Measurements from ENCODE around the gene FAM199X. TPM values are rescaled to one million over a fixed set of nuclear protein-coding genes. Genes with fewer than 3 reads are reported as not detected.
A peak's percentile ranks its signal among the peaks of the same experiment; 100 is the strongest.

Gene FAM199X
- 10 to 100 TPM in 1 of 6 experiments, 1 to 10 TPM in 5; 6.3 to 11.3 (median 7.7) TPM for total RNA-seq
- long read RNA-seq, result 0 reads

DNA sequence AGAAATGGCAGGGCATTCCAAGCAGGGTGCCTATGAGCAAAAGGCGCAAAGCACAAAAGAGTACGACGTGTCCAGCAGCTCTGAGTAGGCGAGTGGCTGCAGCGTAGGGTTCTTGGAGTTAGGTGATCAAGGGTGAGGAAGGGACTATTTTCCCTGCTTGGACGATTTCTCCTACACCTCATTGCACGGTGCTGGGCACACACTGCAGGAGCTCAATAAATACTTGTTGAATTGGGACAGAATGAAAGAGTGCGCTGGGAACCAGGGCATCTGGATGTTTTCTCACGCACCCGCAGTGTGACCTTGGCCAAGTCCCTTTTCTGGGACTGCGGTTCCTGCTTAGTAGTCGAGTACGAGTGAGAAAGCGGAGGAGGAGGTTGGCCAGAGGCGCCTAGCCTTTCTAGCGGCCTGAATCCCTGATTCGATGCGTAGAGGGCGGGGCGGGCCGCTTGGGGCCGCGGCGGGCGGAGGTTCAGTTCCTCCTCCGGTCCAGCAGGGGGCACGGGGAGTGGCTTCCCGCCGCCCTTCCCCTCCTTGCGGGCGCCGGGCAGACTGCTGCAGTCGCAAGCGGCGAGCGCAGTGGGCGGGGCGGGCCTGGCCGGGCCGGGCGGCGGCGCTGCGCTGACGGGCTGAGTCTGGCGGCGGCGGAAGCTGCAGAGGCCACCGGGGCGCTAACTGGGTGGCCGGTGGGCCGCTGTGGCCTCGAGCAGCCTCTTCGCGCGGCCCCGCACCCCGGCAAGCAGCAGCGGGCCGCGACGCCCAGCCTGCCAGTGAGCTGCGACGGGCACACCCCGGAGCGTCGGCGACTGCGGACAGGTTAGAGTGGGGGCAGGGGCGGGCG is at the start of gene FAM199X:
Gene FAM199X (plus strand): TSS at position 560 of the 841 bp plus-strand sequence. CDS start 333 bp downstream, outside the sequence.
- Histone ChIP-seq H3K27ac (peak within 1 kb of the TSS; percentile 34 to 77 (median 75)), H3K27me3 (no peaks in the 10 kb centered on the region), H3K36me3 (no peaks in the 10 kb centered on the region), H3K9me3 (no peaks in the 10 kb centered on the region), H3K4me1 (no peaks in the 10 kb centered on the region), H3K4me3 (peak within 1 kb of the TSS; percentile 63 to 75 (median 68))
- WGBS (ENCODE audit: insufficient coverage, low coverage, low lambda C conversion rate, missing lambda C conversion rate), result 36% methylated on average over 8 of the region's 71 CpGs
- peak; percentile 98 to 99 (median 99) for ATAC-seq
- peak; percentile 90 to 92 (median 90) for DNase-seq
- TF ChIP-seq, protein P1, sequence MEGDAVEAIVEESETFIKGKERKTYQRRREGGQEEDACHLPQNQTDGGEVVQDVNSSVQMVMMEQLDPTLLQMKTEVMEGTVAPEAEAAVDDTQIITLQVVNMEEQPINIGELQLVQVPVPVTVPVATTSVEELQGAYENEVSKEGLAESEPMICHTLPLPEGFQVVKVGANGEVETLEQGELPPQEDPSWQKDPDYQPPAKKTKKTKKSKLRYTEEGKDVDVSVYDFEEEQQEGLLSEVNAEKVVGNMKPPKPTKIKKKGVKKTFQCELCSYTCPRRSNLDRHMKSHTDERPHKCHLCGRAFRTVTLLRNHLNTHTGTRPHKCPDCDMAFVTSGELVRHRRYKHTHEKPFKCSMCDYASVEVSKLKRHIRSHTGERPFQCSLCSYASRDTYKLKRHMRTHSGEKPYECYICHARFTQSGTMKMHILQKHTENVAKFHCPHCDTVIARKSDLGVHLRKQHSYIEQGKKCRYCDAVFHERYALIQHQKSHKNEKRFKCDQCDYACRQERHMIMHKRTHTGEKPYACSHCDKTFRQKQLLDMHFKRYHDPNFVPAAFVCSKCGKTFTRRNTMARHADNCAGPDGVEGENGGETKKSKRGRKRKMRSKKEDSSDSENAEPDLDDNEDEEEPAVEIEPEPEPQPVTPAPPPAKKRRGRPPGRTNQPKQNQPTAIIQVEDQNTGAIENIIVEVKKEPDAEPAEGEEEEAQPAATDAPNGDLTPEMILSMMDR (IDR thresholded peaks at IDR 0.05), result peak; percentile 67 to 86 (median 79)
- peak; percentile 89 for TF ChIP-seq POLR2A (IDR thresholded peaks at IDR 0.05)
- intact Hi-C loops (cut with DNase I), result no loop called here

- Histone ChIP-seq H3K4me3 (no peak overlapping the region), H3K27me3 (no peaks in the 10 kb centered on the region), H3K27ac (no peak overlapping the region), H3K36me3 (no peaks in the 10 kb centered on the region), H3K4me1 (no peaks in the 10 kb centered on the region), H3K9me3 (no peaks in the 10 kb centered on the region)
- ATAC-seq (no peak), DNase-seq (no peak)
- TF ChIP-seq, protein P1 (IDR thresholded peaks at IDR 0.05), result no peak
- TF ChIP-seq POLR2A (IDR thresholded peaks at IDR 0.05), result no peak
- intact Hi-C loops (cut with DNase I), result no loop called here
Measured at GRCh38 chrX:104117759-104118158, 48.5 kb upstream of the FAM199X start.

- Histone ChIP-seq H3K36me3 (no peaks in the 10 kb centered on the region), H3K9me3 (no peaks in the 10 kb centered on the region), H3K27ac (no peak overlapping the region), H3K4me1 (no peaks in the 10 kb centered on the region), H3K27me3 (no peaks in the 10 kb centered on the region), H3K4me3 (no peak overlapping the region)
- intact Hi-C loops (cut with DNase I), result no loop called here
- WGBS (ENCODE audit: insufficient coverage, low coverage, low lambda C conversion rate, missing lambda C conversion rate), result 62% methylated on average over 1 of the region's 1 CpG
- TF ChIP-seq, protein P1 (IDR thresholded peaks at IDR 0.05), result no peak
- TF ChIP-seq POLR2A (IDR thresholded peaks at IDR 0.05), result no peak
- no peak for ATAC-seq
- DNase-seq, result no peak
Measured at GRCh38 chrX:104118765-104119164, 47.5 kb upstream of the FAM199X start.

DNA sequence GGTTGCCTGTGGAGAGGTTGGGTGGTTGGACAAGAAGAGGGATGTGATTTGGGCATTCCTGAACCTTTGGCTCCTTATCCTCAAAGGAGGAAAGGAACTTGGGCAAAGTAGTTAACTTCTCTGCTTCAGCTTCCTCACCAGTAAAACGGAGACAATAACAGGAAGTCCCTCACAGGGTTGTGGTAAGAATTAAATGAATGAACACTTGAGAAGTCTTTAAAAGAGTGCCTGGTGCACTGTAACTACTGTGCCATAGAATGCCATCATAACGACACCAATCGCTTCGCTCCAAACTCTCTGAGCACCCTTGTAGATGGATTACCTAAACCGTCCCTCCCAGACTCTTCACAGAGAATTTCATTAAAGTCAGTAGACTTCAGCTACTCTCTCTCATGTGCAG is 43.4 kb upstream of the FAM199X start:
- 52% methylated on average over 5 of the region's 5 CpGs for WGBS (ENCODE audit: insufficient coverage, low coverage, low lambda C conversion rate, missing lambda C conversion rate)
- TF ChIP-seq, protein P1 (IDR thresholded peaks at IDR 0.05), result no peak
- no peak for TF ChIP-seq POLR2A (IDR thresholded peaks at IDR 0.05)
- ATAC-seq (no peak), DNase-seq (no peak)
- H3K9me3 ChIP-seq, result no peaks in the 10 kb centered on the region
- H3K27ac ChIP-seq, result no peak overlapping the region
- no peaks in the 10 kb centered on the region for H3K27me3 ChIP-seq
- no peaks in the 10 kb centered on the region for H3K4me1 ChIP-seq
- no peak overlapping the region for H3K4me3 ChIP-seq
- H3K36me3 ChIP-seq, result no peaks in the 10 kb centered on the region
- intact Hi-C loops (cut with DNase I), result no loop called here
